ENCODE results near the gene TOLLIP. TPM values are rescaled to one million over a fixed set of nuclear protein-coding genes. Genes with fewer than 3 reads are reported as not detected.

The TOLLIP gene
- total RNA-seq, 4 donors from 2014 or later, result 114 to 167 (median 129) TPM

DNA sequence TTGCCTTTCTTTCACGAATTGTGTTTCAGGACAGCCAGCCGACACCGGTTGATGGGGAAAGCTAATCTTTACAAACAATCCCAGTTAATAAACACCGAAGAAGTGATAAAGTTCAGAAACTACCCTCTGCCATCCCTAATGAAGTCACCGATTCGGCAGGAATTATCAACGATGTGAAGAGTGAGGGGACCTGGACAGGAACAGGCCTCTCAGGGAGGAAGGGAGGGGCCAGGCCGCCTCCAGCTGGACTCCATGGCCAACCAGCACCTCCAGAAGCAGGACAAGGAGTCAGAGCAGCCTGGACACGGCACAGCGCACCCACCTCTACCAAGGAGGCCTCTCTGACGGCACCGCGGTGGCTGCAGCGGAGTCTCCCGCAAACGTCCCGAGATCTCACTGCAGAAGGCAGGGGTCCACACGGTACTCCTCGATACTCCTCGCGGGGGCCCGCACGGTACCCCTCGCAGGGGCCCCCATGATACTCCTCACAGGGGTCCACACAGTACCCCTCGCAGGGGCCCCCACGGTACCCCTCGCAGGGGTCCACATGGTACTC lies 3.9 kb downstream of the TOLLIP start:
- TF ChIP-seq, protein P1, sequence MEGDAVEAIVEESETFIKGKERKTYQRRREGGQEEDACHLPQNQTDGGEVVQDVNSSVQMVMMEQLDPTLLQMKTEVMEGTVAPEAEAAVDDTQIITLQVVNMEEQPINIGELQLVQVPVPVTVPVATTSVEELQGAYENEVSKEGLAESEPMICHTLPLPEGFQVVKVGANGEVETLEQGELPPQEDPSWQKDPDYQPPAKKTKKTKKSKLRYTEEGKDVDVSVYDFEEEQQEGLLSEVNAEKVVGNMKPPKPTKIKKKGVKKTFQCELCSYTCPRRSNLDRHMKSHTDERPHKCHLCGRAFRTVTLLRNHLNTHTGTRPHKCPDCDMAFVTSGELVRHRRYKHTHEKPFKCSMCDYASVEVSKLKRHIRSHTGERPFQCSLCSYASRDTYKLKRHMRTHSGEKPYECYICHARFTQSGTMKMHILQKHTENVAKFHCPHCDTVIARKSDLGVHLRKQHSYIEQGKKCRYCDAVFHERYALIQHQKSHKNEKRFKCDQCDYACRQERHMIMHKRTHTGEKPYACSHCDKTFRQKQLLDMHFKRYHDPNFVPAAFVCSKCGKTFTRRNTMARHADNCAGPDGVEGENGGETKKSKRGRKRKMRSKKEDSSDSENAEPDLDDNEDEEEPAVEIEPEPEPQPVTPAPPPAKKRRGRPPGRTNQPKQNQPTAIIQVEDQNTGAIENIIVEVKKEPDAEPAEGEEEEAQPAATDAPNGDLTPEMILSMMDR (IDR thresholded peaks at IDR 0.05), result no peak
- no peak for TF ChIP-seq POLR2A (IDR thresholded peaks at IDR 0.05)
- WGBS, 2 donors, result 87 to 92% methylated on average over 27 of the region's 27 CpGs
- no peak overlapping the region for H3K4me3 ChIP-seq (ENCODE audit: low read depth, poor library complexity, severe bottlenecking)
- intact Hi-C loops (cut with DNase I; ENCODE audit: low total_unique reads), result no loop called here
- peak in 1 of 2 donors; percentile 70 for DNase-seq (ENCODE audit: low spot score in 2 of 2)

DNA sequence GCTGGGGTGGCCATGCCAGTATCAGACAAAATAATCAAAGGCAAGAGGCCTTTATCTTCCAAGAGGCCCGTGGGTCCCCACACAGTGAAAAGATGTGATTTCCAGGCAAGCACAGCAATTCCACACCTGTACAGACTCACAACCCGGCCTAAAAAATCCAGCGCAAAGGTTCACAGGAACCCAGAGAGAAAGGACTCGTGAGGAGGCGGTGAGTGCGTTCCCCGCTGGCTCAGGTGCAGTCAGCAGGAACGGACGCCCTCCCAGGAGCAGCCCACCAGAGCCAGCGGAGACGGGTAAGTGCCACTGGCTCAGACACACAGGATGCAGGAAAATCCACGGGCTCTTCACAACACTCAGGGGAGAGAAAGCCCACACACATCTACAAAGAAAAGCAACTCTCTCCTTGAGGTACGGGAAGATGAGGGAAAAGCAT lies 4.4 kb downstream of the TOLLIP start:
- H3K4me3 ChIP-seq (ENCODE audit: low read depth, poor library complexity, severe bottlenecking), result no peak overlapping the region
- WGBS, 2 donors, result 86 to 89% methylated on average over 13 of the region's 13 CpGs
- intact Hi-C loops (cut with DNase I; ENCODE audit: low total_unique reads), result no loop called here
- no peak for TF ChIP-seq POLR2A (IDR thresholded peaks at IDR 0.05)
- TF ChIP-seq, protein P1 (IDR thresholded peaks at IDR 0.05), result no peak
- DNase-seq (ENCODE audit: low spot score in 2 of 2), result peak in 1 of 2 donors; percentile 63

DNA sequence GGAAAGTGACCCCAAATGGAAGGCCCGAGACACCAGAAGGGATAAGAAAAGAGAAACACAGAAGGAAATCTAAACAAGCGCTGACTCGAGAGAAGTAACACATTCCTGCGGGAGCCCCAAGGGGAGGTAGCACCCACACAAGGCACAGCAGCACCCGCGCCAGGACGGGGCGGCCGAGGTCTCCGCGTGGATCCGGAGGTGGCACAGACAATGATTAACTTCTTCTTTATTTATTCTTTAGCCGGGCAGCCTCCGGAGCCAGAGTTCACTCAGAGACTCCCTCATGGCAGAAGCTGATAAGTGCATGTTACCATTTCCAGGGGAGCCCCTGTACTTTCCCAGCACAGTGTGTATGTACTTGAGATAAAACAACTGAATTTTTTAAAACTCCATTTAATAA lies 5.1 kb downstream of the TOLLIP start:
- WGBS, 2 donors, result 36 to 44% methylated on average over 14 of the region's 14 CpGs
- no peak overlapping the region for H3K4me3 ChIP-seq (ENCODE audit: low read depth, poor library complexity, severe bottlenecking)
- DNase-seq (ENCODE audit: low spot score in 2 of 2), result peak in 1 of 2 donors; percentile 82
- intact Hi-C loops (cut with DNase I; ENCODE audit: low total_unique reads), result no loop called here
- TF ChIP-seq POLR2A (IDR thresholded peaks at IDR 0.05), result no peak
- TF ChIP-seq, protein P1 (IDR thresholded peaks at IDR 0.05), result no peak

DNA sequence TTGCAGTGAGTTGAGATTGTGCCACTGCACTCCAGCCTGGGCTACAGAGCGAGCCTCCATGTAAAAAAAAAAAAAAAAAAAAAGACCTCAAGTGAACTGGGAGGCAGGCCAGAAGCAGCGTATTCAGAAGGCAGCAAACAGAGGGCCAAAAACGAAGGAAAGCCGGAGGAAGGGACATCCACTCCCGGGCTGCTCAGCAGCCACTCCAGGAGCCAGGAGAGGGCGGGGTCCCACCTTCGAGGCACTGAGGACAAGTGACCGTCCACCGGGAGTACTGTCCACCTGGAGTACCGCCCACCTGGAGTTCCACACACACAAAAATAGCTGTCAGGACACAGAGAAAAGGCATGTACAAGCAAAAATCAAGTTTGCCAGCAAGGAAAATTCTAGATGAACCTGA lies 5.5 kb downstream of the TOLLIP start:
- 47 to 52% methylated on average over 10 of the region's 10 CpGs for WGBS, 2 donors
- no peak overlapping the region for H3K4me3 ChIP-seq (ENCODE audit: low read depth, poor library complexity, severe bottlenecking)
- TF ChIP-seq, protein P1 (IDR thresholded peaks at IDR 0.05), result no peak
- no peak for TF ChIP-seq POLR2A (IDR thresholded peaks at IDR 0.05)
- peak in 1 of 2 donors; percentile 79 for DNase-seq (ENCODE audit: low spot score in 2 of 2)
- intact Hi-C loops (cut with DNase I; ENCODE audit: low total_unique reads), result no loop called here

DNA sequence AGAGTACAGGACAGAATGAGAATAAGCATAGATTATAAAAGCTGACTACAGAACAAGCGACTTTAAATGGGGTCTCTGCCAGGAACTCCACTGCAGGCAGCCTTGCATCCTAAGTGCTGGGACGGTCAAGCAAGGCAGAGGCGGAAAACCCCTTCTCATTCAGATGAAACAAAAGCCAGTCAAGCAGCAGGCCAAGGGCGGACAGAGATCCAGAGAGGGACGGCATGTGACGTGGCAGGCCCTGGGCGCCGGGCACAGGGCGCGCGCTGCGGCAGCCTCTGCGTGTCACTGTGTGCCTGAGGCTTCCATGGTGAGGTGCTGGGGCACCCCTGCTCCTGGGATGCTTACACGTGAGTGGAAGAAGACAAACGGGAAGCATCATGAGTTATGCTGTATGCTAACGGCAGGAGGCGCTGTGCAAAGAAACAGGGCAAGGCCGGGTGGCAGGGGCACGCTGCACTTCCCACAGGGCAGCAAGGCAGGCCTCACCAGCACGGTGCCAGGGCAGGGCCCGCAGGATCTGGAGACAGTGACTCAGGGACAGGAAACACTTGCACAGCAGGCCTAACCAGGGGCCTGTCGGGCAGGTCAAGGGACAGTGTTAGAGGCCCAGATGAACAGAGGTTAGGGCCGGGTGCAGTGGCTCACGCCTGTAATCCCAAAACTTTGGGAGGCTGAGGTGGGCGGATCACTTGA lies 6.2 kb downstream of the TOLLIP start:
- no peak overlapping the region for H3K4me3 ChIP-seq (ENCODE audit: low read depth, poor library complexity, severe bottlenecking)
- TF ChIP-seq, protein P1 (IDR thresholded peaks at IDR 0.05), result no peak
- TF ChIP-seq POLR2A (IDR thresholded peaks at IDR 0.05), result no peak
- intact Hi-C loops (cut with DNase I; ENCODE audit: low total_unique reads), result no loop called here
- WGBS, 2 donors, result 67 to 69% methylated on average over 25 of the region's 25 CpGs
- peak in 1 of 2 donors; percentile 90 for DNase-seq (ENCODE audit: low spot score in 2 of 2)
